ENCODE results near the gene SNAP47.

SNAP47 gene

GRCh38 chr1:227778401-227778947 is 43.2 kb downstream of the SNAP47 start:
- H3K27me3 ChIP-seq (replicated peaks in 2 of 5; ENCODE audit: control insufficient read depth in 4 of 5, insufficient read depth in 5 of 5, low read length in 4 of 5) = no peaks in the 10 kb centered on the region
- H3K9me3 ChIP-seq (ENCODE audit: control extremely low read depth in 1 of 5, control insufficient read depth in 4 of 5, insufficient read depth in 2 of 5, low read depth in 1 of 5, low read length in 4 of 5) = no peaks in the 10 kb centered on the region
- no peak overlapping the region for H3K4me3 ChIP-seq (ENCODE audit: control insufficient read depth in 1 of 7, extremely low read depth in 1 of 7, insufficient read depth in 4 of 7, low read depth in 2 of 7, low read length in 6 of 7)
- no peaks in the 10 kb centered on the region for H3K4me1 ChIP-seq (ENCODE audit: control extremely low read depth in 1 of 4, control insufficient read depth in 4 of 4, insufficient read depth in 4 of 4, low read length in 3 of 4)
- POLR2A ChIA-PET = no interaction called here
- H3K36me3 ChIP-seq (ENCODE audit: control insufficient read depth in 4 of 4, insufficient read depth in 4 of 4, low read length in 3 of 4) = peaks cover 7 to 30% (median 18%) of the 10 kb centered on the region in 4 experiments
- DNase-seq = no peak
- CTCF ChIA-PET = interaction anchor here (0.6 kb wide), 1 partner anchor 153 kb away, joined by 4 read pairs; no protein-coding TSS in a partner anchor
- no peak overlapping the region for H3K27ac ChIP-seq (ENCODE audit: insufficient read depth in 1 of 2, low read depth in 1 of 2, low read length in 2 of 2, poor library complexity in 1 of 2, severe bottlenecking in 2 of 2)
- 93% methylated on average over 8 of the region's 8 CpGs for WGBS (ENCODE audit: insufficient coverage)

- no peak for DNase-seq
- Histone ChIP-seq H3K4me3 (ENCODE audit: control insufficient read depth in 1 of 7, extremely low read depth in 1 of 7, insufficient read depth in 4 of 7, low read depth in 2 of 7, low read length in 6 of 7) (no peak overlapping the region), H3K9me3 (ENCODE audit: control extremely low read depth in 1 of 5, control insufficient read depth in 4 of 5, insufficient read depth in 2 of 5, low read depth in 1 of 5, low read length in 4 of 5) (no peaks in the 10 kb centered on the region), H3K27ac (ENCODE audit: insufficient read depth in 1 of 2, low read depth in 1 of 2, low read length in 2 of 2, poor library complexity in 1 of 2, severe bottlenecking in 2 of 2) (no peak overlapping the region), H3K4me1 (ENCODE audit: control extremely low read depth in 1 of 4, control insufficient read depth in 4 of 4, insufficient read depth in 4 of 4, low read length in 3 of 4) (no peaks in the 10 kb centered on the region), H3K27me3 (replicated peaks in 2 of 5; ENCODE audit: control insufficient read depth in 4 of 5, insufficient read depth in 5 of 5, low read length in 4 of 5) (no peaks in the 10 kb centered on the region), H3K36me3 (ENCODE audit: control insufficient read depth in 4 of 4, insufficient read depth in 4 of 4, low read length in 3 of 4) (peaks cover 7 to 30% (median 16%) of the 10 kb centered on the region in 4 experiments)
- ChIA-PET CTCF (interaction anchor here (0.6 kb wide), 1 partner anchor 152 kb away, joined by 4 read pairs; no protein-coding TSS in a partner anchor), POLR2A (no interaction called here)
- WGBS (ENCODE audit: insufficient coverage) = 99% methylated on average over 10 of the region's 10 CpGs
These were observed 43.8 kb downstream of the SNAP47 start for GRCh38 chr1:227779021-227779441.

- DNase-seq = no peak
- CTCF ChIA-PET = no interaction called here
- H3K4me1 ChIP-seq (ENCODE audit: control extremely low read depth in 1 of 4, control insufficient read depth in 4 of 4, insufficient read depth in 4 of 4, low read length in 3 of 4) = no peaks in the 10 kb centered on the region
- no peak overlapping the region for H3K27ac ChIP-seq (ENCODE audit: insufficient read depth in 1 of 2, low read depth in 1 of 2, low read length in 2 of 2, poor library complexity in 1 of 2, severe bottlenecking in 2 of 2)
- POLR2A ChIA-PET = no interaction called here
- no peaks in the 10 kb centered on the region for H3K27me3 ChIP-seq (replicated peaks in 2 of 5; ENCODE audit: control insufficient read depth in 4 of 5, insufficient read depth in 5 of 5, low read length in 4 of 5)
- no peaks in the 10 kb centered on the region for H3K9me3 ChIP-seq (ENCODE audit: control extremely low read depth in 1 of 5, control insufficient read depth in 4 of 5, insufficient read depth in 2 of 5, low read depth in 1 of 5, low read length in 4 of 5)
- H3K36me3 ChIP-seq (ENCODE audit: control insufficient read depth in 4 of 4, insufficient read depth in 4 of 4, low read length in 3 of 4) = peaks cover 7 to 30% (median 13%) of the 10 kb centered on the region in 4 experiments
- 93% methylated on average over 5 of the region's 7 CpGs for WGBS (ENCODE audit: insufficient coverage)
- H3K4me3 ChIP-seq (ENCODE audit: control insufficient read depth in 1 of 7, extremely low read depth in 1 of 7, insufficient read depth in 4 of 7, low read depth in 2 of 7, low read length in 6 of 7) = no peak overlapping the region
These were observed 44.5 kb downstream of the SNAP47 start for GRCh38 chr1:227779685-227780084.

- 94% methylated on average over 13 of the region's 23 CpGs for WGBS (ENCODE audit: insufficient coverage)
- no peak for DNase-seq
- peaks cover 7 to 29% (median 13%) of the 10 kb centered on the region in 4 experiments for H3K36me3 ChIP-seq (ENCODE audit: control insufficient read depth in 4 of 4, insufficient read depth in 4 of 4, low read length in 3 of 4)
- no peak overlapping the region for H3K27ac ChIP-seq (ENCODE audit: insufficient read depth in 1 of 2, low read depth in 1 of 2, low read length in 2 of 2, poor library complexity in 1 of 2, severe bottlenecking in 2 of 2)
- CTCF ChIA-PET = interaction anchor here (1.1 kb wide), 1 partner anchor 17 kb away, joined by 3 read pairs; no protein-coding TSS in a partner anchor
- peaks cover 0 to under 1% (median 0%) of the 10 kb centered on the region in 5 experiments for H3K27me3 ChIP-seq (replicated peaks in 2 of 5; ENCODE audit: control insufficient read depth in 4 of 5, insufficient read depth in 5 of 5, low read length in 4 of 5)
- POLR2A ChIA-PET = no interaction called here
- no peaks in the 10 kb centered on the region for H3K9me3 ChIP-seq (ENCODE audit: control extremely low read depth in 1 of 5, control insufficient read depth in 4 of 5, insufficient read depth in 2 of 5, low read depth in 1 of 5, low read length in 4 of 5)
- no peak overlapping the region for H3K4me3 ChIP-seq (ENCODE audit: control insufficient read depth in 1 of 7, extremely low read depth in 1 of 7, insufficient read depth in 4 of 7, low read depth in 2 of 7, low read length in 6 of 7)
- no peaks in the 10 kb centered on the region for H3K4me1 ChIP-seq (ENCODE audit: control extremely low read depth in 1 of 4, control insufficient read depth in 4 of 4, insufficient read depth in 4 of 4, low read length in 3 of 4)
These were observed 45.1 kb downstream of the SNAP47 start for GRCh38 chr1:227780101-227781044.

- no peak for DNase-seq
- CTCF ChIA-PET = interaction anchor here (1.1 kb wide), 1 partner anchor 18 kb away, joined by 3 read pairs; no protein-coding TSS in a partner anchor
- Histone ChIP-seq H3K27ac (ENCODE audit: insufficient read depth in 1 of 2, low read depth in 1 of 2, low read length in 2 of 2, poor library complexity in 1 of 2, severe bottlenecking in 2 of 2) (no peak overlapping the region), H3K9me3 (ENCODE audit: control extremely low read depth in 1 of 5, control insufficient read depth in 4 of 5, insufficient read depth in 2 of 5, low read depth in 1 of 5, low read length in 4 of 5) (no peaks in the 10 kb centered on the region), H3K4me3 (ENCODE audit: control insufficient read depth in 1 of 7, extremely low read depth in 1 of 7, insufficient read depth in 4 of 7, low read depth in 2 of 7, low read length in 6 of 7) (no peak overlapping the region), H3K4me1 (ENCODE audit: control extremely low read depth in 1 of 4, control insufficient read depth in 4 of 4, insufficient read depth in 4 of 4, low read length in 3 of 4) (peaks cover 0 to 4% (median under 1%) of the 10 kb centered on the region in 4 experiments), H3K27me3 (replicated peaks in 2 of 5; ENCODE audit: control insufficient read depth in 4 of 5, insufficient read depth in 5 of 5, low read length in 4 of 5) (peaks cover 0 to 11% (median 7%) of the 10 kb centered on the region in 5 experiments), H3K36me3 (ENCODE audit: control insufficient read depth in 4 of 4, insufficient read depth in 4 of 4, low read length in 3 of 4) (peaks cover 3 to 19% (median 6%) of the 10 kb centered on the region in 4 experiments)
- whole genome bisulfite sequencing (ENCODE audit: insufficient coverage) = 98% methylated on average over 14 of the region's 15 CpGs
- POLR2A ChIA-PET = no interaction called here
These were observed 46.2 kb downstream of the SNAP47 start for GRCh38 chr1:227781314-227781930.

- Histone ChIP-seq H3K4me1 (ENCODE audit: control extremely low read depth in 1 of 4, control insufficient read depth in 4 of 4, insufficient read depth in 4 of 4, low read length in 3 of 4) (peaks cover 0 to 12% (median 6%) of the 10 kb centered on the region in 4 experiments), H3K27me3 (replicated peaks in 2 of 5; ENCODE audit: control insufficient read depth in 4 of 5, insufficient read depth in 5 of 5, low read length in 4 of 5) (peaks cover 0 to 19% (median 14%) of the 10 kb centered on the region in 5 experiments), H3K27ac (ENCODE audit: insufficient read depth in 1 of 2, low read depth in 1 of 2, low read length in 2 of 2, poor library complexity in 1 of 2, severe bottlenecking in 2 of 2) (no peak overlapping the region), H3K36me3 (ENCODE audit: control insufficient read depth in 4 of 4, insufficient read depth in 4 of 4, low read length in 3 of 4) (peaks cover 0 to 17% (median 2%) of the 10 kb centered on the region in 4 experiments), H3K9me3 (ENCODE audit: control extremely low read depth in 1 of 5, control insufficient read depth in 4 of 5, insufficient read depth in 2 of 5, low read depth in 1 of 5, low read length in 4 of 5) (no peaks in the 10 kb centered on the region), H3K4me3 (ENCODE audit: control insufficient read depth in 1 of 7, extremely low read depth in 1 of 7, insufficient read depth in 4 of 7, low read depth in 2 of 7, low read length in 6 of 7) (no peak overlapping the region)
- WGBS (ENCODE audit: insufficient coverage) = 100% methylated on average over 2 of the region's 4 CpGs
- no peak for DNase-seq
- POLR2A ChIA-PET = no interaction called here
- CTCF ChIA-PET = no interaction called here
These were observed 47.0 kb downstream of the SNAP47 start for GRCh38 chr1:227782226-227782625.
